HG02973 (cell line): ENCODE measurements around the gene CREG1.
"Not testable (repeated sequence)": the region's sequence is repeated elsewhere in the genome, so short reads cannot be mapped to it uniquely, and the experiment has no call there.

Source experiments
- ATAC-seq: cut with Tn5 transposase; IDR thresholded peaks from one replicate; pipeline ENCODE4 v1.9.1; 2021; ENCODE audit warnings: moderate library complexity; ENCODE audit not compliant: unreplicated experiment

The CREG1 gene

GRCh38 chr1:167564612-167565270 lies 11.2 kb upstream of the CREG1 start:
- ATAC-seq: no peak

GRCh38 chr1:167563579-167564246 lies 10.2 kb upstream of the CREG1 start:
- ATAC-seq: no peak

- ATAC-seq: no peak
Measured at GRCh38 chr1:167562702-167563101, 9.1 kb upstream of the CREG1 start.

GRCh38 chr1:167561753-167562152 lies 8.2 kb upstream of the CREG1 start:
- no peak for ATAC-seq

- no peak for ATAC-seq
Measured at GRCh38 chr1:167555971-167556714, 2.6 kb upstream of the CREG1 start.

- ATAC-seq: not testable (repeated sequence)
Measured at GRCh38 chr1:167555072-167555471, 1.5 kb upstream of the CREG1 start.

- peak; percentile 2 for ATAC-seq
Measured at GRCh38 chr1:167554028-167554779, 642 bp upstream of the CREG1 start.

- ATAC-seq: no peak
Measured at GRCh38 chr1:167551362-167551761, 2.2 kb downstream of the CREG1 start.

GRCh38 chr1:167548059-167548932 lies 5.3 kb downstream of the CREG1 start:
- ATAC-seq: no peak

- ATAC-seq: no peak
Measured at GRCh38 chr1:167546935-167547334, 6.6 kb downstream of the CREG1 start.

GRCh38 chr1:167545349-167545748 lies 8.2 kb downstream of the CREG1 start:
- ATAC-seq: no peak

GRCh38 chr1:167544447-167545093 lies 9.0 kb downstream of the CREG1 start:
- ATAC-seq: peak; percentile 44

- ATAC-seq: no peak
Measured at GRCh38 chr1:167543199-167543990, 10.2 kb downstream of the CREG1 start.

GRCh38 chr1:167542109-167543032 lies 11.2 kb downstream of the CREG1 start:
- ATAC-seq: no peak

GRCh38 chr1:167541610-167542009 lies 12.0 kb downstream of the CREG1 start:
- ATAC-seq: no peak

- no peak for ATAC-seq
Measured at GRCh38 chr1:167541003-167541402, 12.6 kb downstream of the CREG1 start.

GRCh38 chr1:167538657-167539056 lies 14.9 kb downstream of the CREG1 start:
- no peak for ATAC-seq

- peak; percentile 65 for ATAC-seq
Measured at GRCh38 chr1:167533851-167534300, 19.7 kb downstream of the CREG1 start.
